Stimulated activated CD4-positive, alpha-beta T cell treated with anti-CD3 and anti-CD28 coated beads, Interleukin-15, amount 100 ng/mL, for 24 hours (primary cell): ENCODE measurements around the gene PARD6B.
"Not testable (repeated sequence)": the region's sequence is repeated elsewhere in the genome, so short reads cannot be mapped to it uniquely, and the experiment has no call there.

Source experiments
- DNase-seq: peaks from one replicate; pipeline ENCODE4 v3.0.0-alpha.2; 2020

Gene PARD6B

GRCh38 chr20:50731055-50731929 is at the start of gene PARD6B:
TSS of gene PARD6B (plus strand) at chr20:50731580. CDS start at chr20:50731787, 207 bp downstream.
- DNase-seq, result peak; percentile 100

- no peak for DNase-seq
Observed at GRCh38 chr20:50682065-50682464, 49.3 kb upstream of the PARD6B start.

GRCh38 chr20:50682947-50683530 is 48.3 kb upstream of the PARD6B start:
- DNase-seq, result no peak

- DNase-seq, result no peak
Observed at GRCh38 chr20:50683570-50683969, 47.8 kb upstream of the PARD6B start.

GRCh38 chr20:50686821-50687220 is 44.6 kb upstream of the PARD6B start:
- no peak for DNase-seq

GRCh38 chr20:50688256-50688975 is 43.0 kb upstream of the PARD6B start:
- no peak for DNase-seq

- DNase-seq, result no peak
Observed at GRCh38 chr20:50689864-50690649, 41.3 kb upstream of the PARD6B start.

- DNase-seq, result peak; percentile 8
Observed at GRCh38 chr20:50690650-50691572, 40.5 kb upstream of the PARD6B start, which contains the start of gene RIPOR3. TSS of gene RIPOR3 (minus strand) at chr20:50691542. CDS start at chr20:50691128, 414 bp downstream.

- DNase-seq, result no peak
Observed at GRCh38 chr20:50691573-50692551, 39.5 kb upstream of the PARD6B start.

GRCh38 chr20:50692552-50692933 is 38.8 kb upstream of the PARD6B start:
- DNase-seq, result no peak

GRCh38 chr20:50693001-50693400 is 38.4 kb upstream of the PARD6B start:
- no peak for DNase-seq

GRCh38 chr20:50694379-50695134 is 36.8 kb upstream of the PARD6B start:
- DNase-seq, result no peak

- no peak for DNase-seq
Observed at GRCh38 chr20:50695135-50695872, 36.1 kb upstream of the PARD6B start.

- DNase-seq, result not testable (repeated sequence)
Observed at GRCh38 chr20:50698255-50698654, 33.1 kb upstream of the PARD6B start.

GRCh38 chr20:50699688-50700087 is 31.7 kb upstream of the PARD6B start:
- no peak for DNase-seq

- DNase-seq, result no peak
Observed at GRCh38 chr20:50701041-50701963, 30.1 kb upstream of the PARD6B start.

GRCh38 chr20:50703651-50704438 is 27.5 kb upstream of the PARD6B start:
- not testable (repeated sequence) for DNase-seq
